Muscle layer of colon (tissue), 2 donors: Measurements from ENCODE around the gene DENND5B.
"Not testable (repeated sequence)": the region's sequence is repeated elsewhere in the genome, so short reads cannot be mapped to it uniquely, and the experiment has no call there.

ENCODE experiments used
- H3K27ac ChIP-seq: one replicate; pipeline ENCODE4 v1.7.0; 2013; ENCODE audit warnings: low read depth, mild to moderate bottlenecking, low read length, moderate library complexity
- H3K27me3 ChIP-seq, 2 donors: one replicate each; pipeline ENCODE4 v1.7.0; 2013; ENCODE audit warnings: low read length in 2 of 2, mild to moderate bottlenecking in 2 of 2; ENCODE audit not compliant: insufficient read depth in 2 of 2, control insufficient read depth in 1 of 2
- H3K36me3 ChIP-seq: one replicate; pipeline ENCODE4 v1.7.0; 2013; ENCODE audit warnings: mild to moderate bottlenecking, low read length; ENCODE audit not compliant: insufficient read depth
- H3K4me1 ChIP-seq: one replicate; pipeline ENCODE4 v1.7.0; 2013; ENCODE audit warnings: mild to moderate bottlenecking, low read length; ENCODE audit not compliant: insufficient read depth
- H3K4me3 ChIP-seq, 2 donors: one replicate each; pipeline ENCODE4 v1.7.0; 2013; ENCODE audit warnings: low read length in 2 of 2, low read depth in 1 of 2, mild to moderate bottlenecking in 1 of 2, moderate library complexity in 1 of 2
- H3K9ac ChIP-seq: one replicate; pipeline ENCODE4 v1.7.0; 2013; ENCODE audit warnings: low read length
- H3K9me3 ChIP-seq: one replicate; pipeline ENCODE4 v1.7.0; 2013; ENCODE audit warnings: mild to moderate bottlenecking, low read length
- donor health status: abdominal sarcoma.
- donor health status: Adenocarcinoma of cecum.

The DENND5B gene

GRCh38 chr12:31589904-31590641 is 863 bp downstream of the DENND5B start:
- Histone ChIP-seq H3K9ac (peak overlapping the region; percentile 15), H3K4me3 (peak overlapping the region; percentile 77 to 91), H3K36me3 (no peaks in the 10 kb centered on the region), H3K27ac (peak overlapping the region; percentile 94), H3K4me1 (peaks cover 20% of the 10 kb centered on the region), H3K27me3 (no peaks in the 10 kb centered on the region), H3K9me3 (no peaks in the 10 kb centered on the region)

GRCh38 chr12:31589598-31589903 is 1.4 kb downstream of the DENND5B start:
- Histone ChIP-seq H3K27ac (peak overlapping the region; percentile 94), H3K9me3 (no peaks in the 10 kb centered on the region), H3K36me3 (no peaks in the 10 kb centered on the region), H3K9ac (peak overlapping the region; percentile 15), H3K27me3 (no peaks in the 10 kb centered on the region), H3K4me1 (peaks cover 22% of the 10 kb centered on the region), H3K4me3 (peak overlapping the region; percentile 77 to 91)

GRCh38 chr12:31588976-31589375 is 2.0 kb downstream of the DENND5B start:
- peaks cover 22% of the 10 kb centered on the region for H3K4me1 ChIP-seq
- H3K27ac ChIP-seq: no peak overlapping the region
- H3K9ac ChIP-seq: peak overlapping the region; percentile 15
- no peaks in the 10 kb centered on the region for H3K36me3 ChIP-seq
- no peaks in the 10 kb centered on the region for H3K9me3 ChIP-seq
- H3K4me3 ChIP-seq: no peak overlapping the region
- no peaks in the 10 kb centered on the region for H3K27me3 ChIP-seq

- Histone ChIP-seq H3K4me1 (peaks cover 22% of the 10 kb centered on the region), H3K9ac (no peak overlapping the region), H3K36me3 (no peaks in the 10 kb centered on the region), H3K4me3 (no peak overlapping the region), H3K27me3 (no peaks in the 10 kb centered on the region), H3K9me3 (no peaks in the 10 kb centered on the region), H3K27ac (no peak overlapping the region)
Measured at GRCh38 chr12:31586728-31587127, 4.2 kb downstream of the DENND5B start.

GRCh38 chr12:31585895-31586294 is 5.0 kb downstream of the DENND5B start:
- Histone ChIP-seq H3K4me3 (no peak overlapping the region), H3K9ac (no peak overlapping the region), H3K4me1 (peaks cover 22% of the 10 kb centered on the region), H3K36me3 (no peaks in the 10 kb centered on the region), H3K27me3 (no peaks in the 10 kb centered on the region), H3K27ac (no peak overlapping the region), H3K9me3 (no peaks in the 10 kb centered on the region)

- H3K27me3 ChIP-seq: no peaks in the 10 kb centered on the region
- no peak overlapping the region for H3K4me3 ChIP-seq
- no peak overlapping the region for H3K9ac ChIP-seq
- H3K27ac ChIP-seq: no peak overlapping the region
- no peaks in the 10 kb centered on the region for H3K36me3 ChIP-seq
- H3K4me1 ChIP-seq: peaks cover 22% of the 10 kb centered on the region
- H3K9me3 ChIP-seq: no peaks in the 10 kb centered on the region
Measured at GRCh38 chr12:31585271-31585670, 5.7 kb downstream of the DENND5B start.

GRCh38 chr12:31584782-31585181 is 6.2 kb downstream of the DENND5B start:
- H3K9me3 ChIP-seq: no peaks in the 10 kb centered on the region
- no peaks in the 10 kb centered on the region for H3K27me3 ChIP-seq
- H3K36me3 ChIP-seq: no peaks in the 10 kb centered on the region
- H3K4me3 ChIP-seq: no peak overlapping the region
- H3K27ac ChIP-seq: no peak overlapping the region
- H3K9ac ChIP-seq: no peak overlapping the region
- peaks cover 22% of the 10 kb centered on the region for H3K4me1 ChIP-seq

- H3K9ac ChIP-seq: no peak overlapping the region
- no peak overlapping the region for H3K27ac ChIP-seq
- no peaks in the 10 kb centered on the region for H3K27me3 ChIP-seq
- no peaks in the 10 kb centered on the region for H3K36me3 ChIP-seq
- H3K4me3 ChIP-seq: no peak overlapping the region
- peaks cover 23% of the 10 kb centered on the region for H3K4me1 ChIP-seq
- no peaks in the 10 kb centered on the region for H3K9me3 ChIP-seq
Measured at GRCh38 chr12:31583878-31584277, 7.1 kb downstream of the DENND5B start.

GRCh38 chr12:31582155-31582554 is 8.8 kb downstream of the DENND5B start:
- H3K36me3 ChIP-seq: no peaks in the 10 kb centered on the region
- H3K4me1 ChIP-seq: peaks cover 23% of the 10 kb centered on the region
- H3K27ac ChIP-seq: no peak overlapping the region
- no peak overlapping the region for H3K4me3 ChIP-seq
- no peaks in the 10 kb centered on the region for H3K9me3 ChIP-seq
- H3K27me3 ChIP-seq: no peaks in the 10 kb centered on the region
- no peak overlapping the region for H3K9ac ChIP-seq

- no peak overlapping the region for H3K27ac ChIP-seq
- H3K9me3 ChIP-seq: no peaks in the 10 kb centered on the region
- no peak overlapping the region for H3K4me3 ChIP-seq
- H3K4me1 ChIP-seq: peaks cover 11% of the 10 kb centered on the region
- no peak overlapping the region for H3K9ac ChIP-seq
- no peaks in the 10 kb centered on the region for H3K27me3 ChIP-seq
- no peaks in the 10 kb centered on the region for H3K36me3 ChIP-seq
Measured at GRCh38 chr12:31578632-31579031, 12.3 kb downstream of the DENND5B start.

- H3K4me1 ChIP-seq: peaks cover 11% of the 10 kb centered on the region
- H3K4me3 ChIP-seq: no peak overlapping the region
- no peak overlapping the region for H3K9ac ChIP-seq
- H3K27ac ChIP-seq: no peak overlapping the region
- no peaks in the 10 kb centered on the region for H3K27me3 ChIP-seq
- no peaks in the 10 kb centered on the region for H3K36me3 ChIP-seq
- H3K9me3 ChIP-seq: no peaks in the 10 kb centered on the region
Measured at GRCh38 chr12:31574803-31575575, 15.9 kb downstream of the DENND5B start.

- peaks cover 11% of the 10 kb centered on the region for H3K4me1 ChIP-seq
- not testable (repeated sequence) for H3K9me3 ChIP-seq, H3K36me3 ChIP-seq, H3K27ac ChIP-seq, H3K27me3 ChIP-seq, H3K4me3 ChIP-seq, H3K9ac ChIP-seq
Measured at GRCh38 chr12:31574367-31574766, 16.6 kb downstream of the DENND5B start.
